Hematopoietic multipotent progenitor cell treated with erythropoietin and hydrocortisone succinate and interleukin-3 and kit ligand, for 4 days (in vitro differentiated cells): Measurements from ENCODE around the gene ADSL.
A peak's percentile ranks its signal among the peaks of the same experiment; 100 is the strongest.
"Not testable (repeated sequence)": the region's sequence is repeated elsewhere in the genome, so short reads cannot be mapped to it uniquely, and the experiment has no call there.

Source experiments
- DNase-seq: peaks from one replicate; pipeline ENCODE4 v3.0.0-alpha.2; 2015

ADSL gene

DNA sequence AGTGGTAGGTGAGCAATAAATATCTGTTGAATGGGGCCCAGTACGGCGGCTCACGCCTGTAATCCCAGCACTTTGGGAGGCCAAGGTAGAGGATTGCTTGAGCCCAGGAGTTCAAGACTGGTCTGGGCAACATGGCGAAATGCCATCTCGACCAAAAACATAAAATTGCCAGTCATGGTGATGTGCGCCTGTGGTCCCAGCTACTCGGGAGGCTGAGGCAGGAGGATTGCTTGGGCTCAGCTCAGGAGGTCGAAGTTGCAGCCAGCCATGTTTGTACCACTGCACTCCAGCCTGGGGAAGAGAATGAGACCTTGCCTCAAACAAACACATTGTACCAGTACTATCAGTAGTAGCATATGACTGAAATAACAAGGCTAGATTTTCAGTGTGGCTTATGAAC lies 28.3 kb downstream of the ADSL start:
- DNase-seq, result no peak

DNA sequence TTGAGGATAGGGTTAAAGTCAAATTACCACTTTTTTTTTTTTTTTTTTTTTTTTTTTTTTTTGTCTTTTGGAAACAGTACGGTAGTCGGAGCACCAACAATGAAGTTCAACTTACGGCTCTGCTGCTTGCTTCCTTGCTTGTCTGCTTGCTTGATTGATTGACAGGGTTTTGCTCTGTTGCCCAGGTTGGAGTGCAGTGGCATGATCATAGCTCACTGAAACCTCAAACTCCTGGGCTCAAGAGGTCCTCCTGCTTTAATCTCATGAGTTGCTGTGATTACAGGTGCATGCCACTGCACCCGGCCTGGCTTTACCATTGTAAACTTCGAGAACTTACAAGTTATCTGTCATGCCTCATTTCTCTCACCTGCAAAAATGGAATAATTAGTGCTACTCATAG lies 29.8 kb downstream of the ADSL start:
- no peak for DNase-seq

DNA sequence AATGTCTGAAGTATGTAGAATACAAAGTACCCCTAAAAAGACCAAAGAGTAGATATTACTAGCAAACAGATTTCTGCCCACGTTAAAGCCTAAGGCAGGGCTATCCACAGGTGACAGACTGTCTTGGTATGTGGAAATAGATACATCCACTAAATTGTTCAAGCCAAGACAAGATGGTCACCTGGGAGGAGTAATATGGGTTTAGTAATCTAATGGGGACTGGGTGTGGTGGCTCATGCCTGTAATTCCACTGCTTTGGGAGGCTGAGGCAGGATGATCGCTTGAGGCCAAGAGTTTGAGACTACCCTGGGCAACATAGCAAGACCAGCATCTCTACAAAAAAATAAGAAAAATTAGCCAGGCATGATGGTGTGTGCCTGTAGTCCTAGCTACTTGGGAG lies 31.6 kb downstream of the ADSL start:
- no peak for DNase-seq

DNA sequence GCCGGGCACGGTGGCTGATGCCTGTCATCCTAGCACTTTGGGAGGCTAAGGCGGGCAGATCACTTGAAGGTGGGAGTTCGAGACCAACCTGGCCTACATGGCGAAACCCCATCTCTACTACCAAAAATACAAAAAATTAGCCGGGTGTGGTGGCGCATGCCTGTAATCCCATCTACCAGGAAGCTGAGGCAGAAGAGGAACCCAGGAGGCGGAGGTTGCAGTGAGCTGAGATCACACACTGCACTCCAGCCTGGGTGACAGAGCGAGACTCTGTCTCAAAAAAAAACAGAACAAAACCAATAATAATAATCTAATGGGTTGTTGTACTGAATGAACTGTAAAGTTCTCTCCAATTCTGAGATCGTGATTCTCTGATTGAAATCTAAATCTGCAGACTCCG lies 32.1 kb downstream of the ADSL start:
- DNase-seq, result not testable (repeated sequence)

DNA sequence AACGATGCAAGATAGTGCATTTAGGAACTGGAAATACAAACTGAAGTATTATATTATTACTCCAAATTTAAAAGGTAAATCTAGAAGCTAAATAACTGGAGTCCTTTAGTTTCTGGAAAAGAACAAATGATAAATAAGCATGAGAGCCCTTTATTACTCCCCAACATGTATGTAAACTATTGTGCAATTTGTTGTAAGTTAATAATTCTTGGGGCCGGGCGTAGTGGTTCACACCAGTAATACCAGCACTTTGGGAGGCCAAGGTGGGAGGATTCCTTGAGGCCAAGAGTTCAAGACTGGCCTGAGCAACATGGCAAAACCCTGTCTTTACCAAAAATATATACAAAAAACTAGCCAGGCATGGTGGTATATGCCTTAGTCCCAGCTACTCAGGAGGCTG lies 35.2 kb downstream of the ADSL start:
- no peak for DNase-seq

DNA sequence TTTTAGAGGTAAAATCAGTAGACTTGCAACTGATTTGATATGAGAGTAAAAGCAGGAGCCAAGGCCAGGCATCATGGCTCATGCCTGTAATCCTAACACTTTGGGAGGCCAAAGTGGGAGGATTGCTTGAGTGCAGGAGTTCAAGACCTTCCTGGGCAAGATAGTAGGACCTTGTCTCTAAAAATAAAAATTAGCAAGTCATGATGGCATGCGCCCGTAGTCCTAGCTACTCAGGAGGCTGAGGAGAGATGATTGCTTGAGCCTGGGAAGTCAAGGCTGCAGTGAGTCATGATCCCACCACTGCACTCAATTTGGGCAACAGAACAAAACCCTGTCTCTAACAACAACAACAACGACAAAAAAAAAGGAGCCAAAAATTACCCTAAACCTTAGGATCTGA lies 37.6 kb downstream of the ADSL start:
- peak; percentile 32 for DNase-seq

DNA sequence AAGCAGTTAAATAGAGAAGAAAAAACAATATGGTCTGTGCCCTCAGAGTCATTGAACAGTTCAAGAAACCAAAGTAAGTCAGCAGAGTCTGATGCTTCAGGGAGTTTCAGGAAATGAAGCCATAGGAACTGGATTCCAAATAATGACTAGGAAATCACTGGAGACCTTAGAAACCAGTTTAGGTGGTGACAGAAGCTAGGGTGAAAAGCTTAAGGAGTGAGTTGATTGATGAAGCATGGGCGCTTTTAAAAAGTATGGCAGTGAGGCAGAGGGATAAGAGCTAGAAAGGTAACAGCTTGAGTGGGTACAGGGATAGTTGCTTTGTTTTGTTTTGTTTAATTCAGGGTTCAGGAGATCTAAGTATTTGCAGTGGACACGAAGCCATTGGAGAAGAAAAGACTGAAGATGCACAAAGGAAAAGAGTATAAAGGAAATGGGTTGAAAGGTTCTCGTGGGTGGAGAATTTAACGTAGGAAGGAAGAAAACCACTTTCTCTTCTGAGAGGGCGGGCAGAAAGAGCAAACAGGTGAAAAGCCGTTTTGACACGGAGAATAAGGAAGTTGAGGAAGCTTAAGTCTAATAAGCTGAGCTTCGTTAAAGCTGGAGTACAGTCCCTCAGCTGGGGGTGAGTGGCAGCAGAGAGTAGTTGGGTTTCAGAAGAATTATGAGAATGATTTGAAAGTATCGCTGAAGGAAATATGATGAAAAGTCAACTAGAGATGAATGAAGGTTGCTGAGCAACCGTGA lies 38.9 kb downstream of the ADSL start:
- DNase-seq, result peak; percentile 78

DNA sequence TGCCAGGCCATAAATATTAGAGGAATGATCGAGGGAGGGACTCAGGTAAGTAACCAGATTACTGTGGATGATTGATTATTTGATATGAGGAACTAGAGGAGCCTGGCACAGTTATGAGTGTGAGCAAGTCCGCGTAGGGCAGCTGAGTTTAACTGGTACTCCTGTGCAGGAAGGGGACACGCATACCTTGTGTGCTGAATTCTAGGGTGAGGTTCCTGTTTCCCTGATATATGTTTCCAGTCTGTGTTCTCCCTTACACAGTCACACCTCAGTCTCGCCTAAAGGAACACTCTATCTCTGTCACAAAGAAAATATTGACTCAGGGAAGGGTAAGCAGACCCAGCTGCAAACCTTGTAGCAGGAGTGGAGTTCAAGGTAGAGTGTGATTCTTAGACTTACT lies 41.4 kb downstream of the ADSL start:
- DNase-seq, result no peak

DNA sequence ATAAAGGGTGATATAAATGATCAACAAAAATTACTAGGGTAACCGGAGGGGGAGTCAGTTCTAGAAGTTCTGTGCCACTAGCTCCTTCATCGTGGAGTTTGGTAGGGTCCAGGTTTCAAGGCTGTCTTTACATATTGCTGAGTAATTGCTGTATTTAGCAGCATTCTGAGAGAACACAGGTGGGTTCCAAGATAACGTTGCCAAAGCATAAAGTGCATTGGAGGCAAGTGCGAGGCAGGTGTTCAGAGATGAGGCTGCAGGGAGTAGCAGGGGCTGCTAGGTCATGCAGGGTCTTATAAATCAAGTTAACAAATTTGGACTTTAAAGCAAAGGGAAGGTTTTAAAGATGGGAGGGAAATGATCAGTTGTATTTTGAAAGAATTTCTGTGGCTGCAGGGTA lies 41.9 kb downstream of the ADSL start:
- no peak for DNase-seq

DNA sequence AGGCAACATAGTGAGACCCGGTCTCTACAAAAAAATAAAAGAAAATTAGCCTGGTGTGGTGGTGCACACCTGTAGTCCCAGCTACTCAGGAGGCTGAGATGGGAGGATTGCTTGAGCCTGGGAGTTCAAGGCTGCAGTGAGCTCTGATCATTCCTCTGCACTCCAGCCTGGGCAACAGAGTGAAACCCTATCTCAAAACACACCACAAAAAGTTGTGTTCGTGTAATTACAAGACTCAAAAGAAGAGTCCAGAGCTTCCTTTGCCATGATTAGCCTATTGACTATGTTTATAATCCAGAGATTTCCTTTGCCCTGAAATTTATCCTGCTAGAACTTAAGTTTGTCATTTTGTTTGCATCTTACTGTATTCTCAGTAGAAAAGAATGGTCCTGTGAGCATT lies 45.1 kb downstream of the ADSL start:
- DNase-seq, result no peak

DNA sequence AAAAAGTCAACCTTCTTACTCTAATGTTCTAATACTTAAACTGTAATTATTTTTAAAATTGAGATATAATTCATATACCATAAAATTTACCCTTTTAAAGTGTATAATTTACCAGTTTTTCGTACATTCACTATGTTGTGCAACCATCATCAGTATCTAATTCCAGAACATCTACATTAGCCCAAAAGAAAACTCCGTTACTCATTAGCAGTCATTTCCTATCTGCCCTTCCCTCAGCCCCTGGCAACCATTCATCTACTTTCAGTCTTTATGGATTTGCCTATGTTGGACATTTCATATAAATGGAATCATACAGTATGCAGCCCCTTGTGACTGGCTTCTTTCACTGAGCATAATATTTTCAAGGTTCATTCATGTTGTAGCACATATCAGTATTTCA lies 46.3 kb downstream of the ADSL start:
- no peak for DNase-seq

DNA sequence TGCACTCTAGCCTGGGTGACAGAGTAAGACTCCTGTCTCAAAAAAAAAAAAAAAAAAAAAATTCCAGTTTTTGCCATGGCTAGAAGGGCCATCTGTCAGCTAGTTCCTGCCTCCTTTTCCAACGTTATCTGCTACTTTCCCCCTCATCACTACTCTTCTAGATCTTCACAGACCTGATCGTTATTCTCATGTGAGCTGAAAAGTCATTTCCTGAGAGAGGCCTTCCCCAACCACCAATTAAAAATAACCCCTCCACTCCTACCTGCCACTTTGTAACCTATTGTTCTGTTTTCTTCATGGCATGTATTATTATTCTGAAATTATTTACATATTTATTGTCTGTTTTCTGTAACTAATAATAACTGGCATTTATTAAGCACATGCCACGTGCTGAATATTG lies 48.3 kb downstream of the ADSL start:
- DNase-seq, result no peak

DNA sequence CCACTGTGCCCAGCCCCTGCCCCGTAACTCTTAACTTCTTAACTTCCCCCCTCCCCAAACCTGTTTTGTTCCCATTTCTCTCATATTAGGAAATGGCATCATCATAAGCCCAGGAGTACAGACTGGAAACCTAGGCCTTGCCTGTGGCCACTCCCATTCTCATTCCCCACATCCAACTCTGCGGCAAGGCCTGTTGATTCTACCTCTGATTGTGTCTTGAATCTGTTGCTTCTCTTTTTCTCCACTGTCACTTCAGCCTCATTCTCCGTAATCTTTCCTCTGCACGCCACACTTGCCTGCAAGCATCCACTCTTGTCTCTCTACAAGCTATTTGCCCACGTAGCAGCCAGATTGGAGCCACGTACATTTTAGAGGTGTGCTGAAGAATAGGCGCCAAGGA lies 49.3 kb downstream of the ADSL start:
- no peak for DNase-seq

DNA sequence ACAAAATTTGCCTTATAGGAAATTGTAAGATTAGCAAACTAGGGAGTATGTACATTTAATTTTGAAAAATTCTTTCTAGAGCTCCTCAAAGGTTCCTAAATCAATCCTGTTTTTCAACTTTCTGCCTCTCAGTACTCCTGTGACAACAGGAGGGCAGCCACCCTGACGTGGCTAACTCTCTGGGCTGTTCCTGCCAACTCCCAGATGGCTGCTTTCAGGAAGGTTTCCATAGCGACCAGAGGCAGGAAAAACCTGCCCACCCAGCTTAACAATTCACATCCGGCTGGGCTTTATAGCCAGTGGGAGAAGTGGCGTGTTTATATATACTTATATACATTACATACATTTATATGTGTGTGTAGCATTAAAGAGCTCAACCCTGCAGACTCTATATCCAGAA lies 50.6 kb downstream of the ADSL start:
- DNase-seq, result no peak

DNA sequence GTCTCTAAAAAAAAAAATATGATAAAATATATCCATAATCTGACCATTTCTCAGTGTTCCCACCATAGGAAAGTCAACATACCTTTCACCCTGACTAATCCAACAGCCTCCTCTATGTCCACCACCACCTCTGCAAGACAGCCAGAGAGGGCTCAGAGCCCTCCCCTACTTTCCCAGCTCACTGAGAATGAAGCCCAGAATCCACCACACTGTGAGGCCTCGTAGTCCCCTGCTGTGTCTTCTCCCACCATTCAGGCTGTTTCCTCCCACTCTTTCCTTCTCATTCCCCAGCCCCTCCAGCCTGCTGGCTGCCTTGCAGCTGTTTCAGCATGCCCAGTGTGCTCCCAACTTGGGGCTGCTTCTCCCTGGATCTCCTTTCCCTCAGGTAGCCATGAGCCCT lies 51.1 kb downstream of the ADSL start:
- DNase-seq, result no peak

DNA sequence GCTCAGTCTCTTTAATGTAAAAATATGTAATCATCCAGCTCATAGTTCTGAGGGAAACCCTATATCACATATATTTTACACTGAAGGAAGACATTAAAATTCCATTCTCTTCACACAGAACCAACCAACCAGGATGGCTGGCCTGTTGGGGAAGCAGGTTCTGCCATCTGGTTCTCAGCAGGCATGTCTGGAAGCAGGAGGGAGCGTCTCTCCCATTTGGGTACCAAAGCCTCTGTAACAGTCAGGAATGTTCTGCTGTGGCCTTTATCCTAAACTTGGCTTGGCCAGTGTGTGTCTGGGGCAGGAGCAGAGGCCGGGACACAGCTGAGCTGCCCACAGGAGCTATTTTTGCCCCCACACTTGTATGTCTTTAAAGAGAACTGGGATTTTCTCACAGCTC lies 53.3 kb downstream of the ADSL start:
- DNase-seq, result no peak

DNA sequence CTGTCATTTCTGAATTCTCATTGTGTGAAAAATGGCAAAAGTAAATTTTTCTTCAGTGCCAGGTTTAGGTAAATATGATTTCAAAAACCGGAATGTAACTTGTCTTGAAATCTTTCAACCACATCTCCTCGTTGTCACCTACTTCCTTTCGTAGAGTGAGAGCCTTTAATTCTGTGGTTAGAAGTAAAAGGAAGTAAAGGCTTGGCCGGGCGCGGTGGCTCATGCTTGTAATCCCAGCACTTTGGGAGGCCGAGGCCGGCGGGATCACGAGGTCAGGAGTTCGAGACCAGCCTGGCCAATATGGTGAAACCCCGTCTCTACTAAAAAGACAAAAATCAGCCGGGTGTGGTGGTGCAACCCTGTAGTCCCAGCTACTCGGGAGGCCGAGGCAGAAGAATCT lies 53.9 kb downstream of the ADSL start:
- DNase-seq, result peak; percentile 91

DNA sequence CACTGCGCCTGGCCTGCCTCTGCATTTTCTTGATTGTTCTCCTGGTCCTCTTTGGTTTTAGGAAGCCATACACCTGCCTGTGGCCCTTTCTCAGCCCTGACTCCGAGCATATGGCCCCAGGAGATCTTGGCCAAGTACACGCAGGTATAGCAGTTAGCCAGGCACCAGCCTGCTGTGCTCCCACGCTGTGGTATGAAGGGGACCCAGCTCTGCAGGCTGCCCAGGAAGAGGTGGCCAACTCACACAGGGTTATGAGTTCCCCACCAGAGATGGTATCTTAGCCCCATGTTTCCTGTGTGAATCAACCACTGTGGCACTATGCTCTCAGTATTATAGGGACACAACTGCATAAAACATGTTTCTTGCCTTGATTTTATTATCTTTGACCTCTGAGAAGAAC lies 55.2 kb downstream of the ADSL start:
- peak; percentile 78 for DNase-seq

DNA sequence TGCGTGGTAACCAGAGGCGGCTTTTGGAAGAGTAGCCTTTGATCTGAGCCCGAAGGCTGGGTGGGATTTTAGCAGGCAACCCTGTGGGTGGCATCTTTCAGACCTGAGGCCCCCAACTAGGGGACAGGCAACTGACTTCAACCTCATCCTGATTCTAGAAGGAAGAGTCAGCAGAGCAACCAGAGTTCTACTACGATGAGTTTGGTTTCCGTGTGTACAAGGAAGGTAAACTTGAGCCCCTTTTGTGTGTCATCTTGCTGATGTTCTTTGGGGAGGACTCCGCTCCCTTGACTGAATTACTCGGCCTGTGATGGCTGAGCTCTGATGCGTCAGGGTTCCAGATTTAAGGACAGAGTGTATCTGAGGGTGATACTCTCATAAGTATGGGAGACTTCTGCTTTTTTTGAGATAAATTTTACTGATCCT lies 55.7 kb downstream of the ADSL start:
- DNase-seq, result no peak

DNA sequence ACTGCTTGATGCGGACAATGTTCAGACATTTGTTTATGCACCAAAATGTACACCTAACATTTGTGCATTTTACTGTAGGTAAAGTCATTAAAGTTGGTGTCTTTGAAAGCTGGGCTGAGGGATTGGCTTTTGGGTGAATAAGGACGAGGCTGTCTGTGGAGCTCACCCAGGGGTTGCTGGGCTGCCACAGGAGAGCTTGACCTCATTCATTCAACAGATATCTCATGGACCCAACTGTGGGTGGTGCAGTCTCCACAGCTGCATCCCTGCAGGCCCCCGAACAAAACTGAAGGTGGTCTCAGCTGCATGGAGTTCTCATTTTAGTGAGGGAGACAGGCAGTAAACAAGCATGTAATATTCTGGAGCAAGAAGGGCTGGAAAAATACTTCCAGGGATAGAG lies 56.8 kb downstream of the ADSL start:
- DNase-seq, result no peak

DNA sequence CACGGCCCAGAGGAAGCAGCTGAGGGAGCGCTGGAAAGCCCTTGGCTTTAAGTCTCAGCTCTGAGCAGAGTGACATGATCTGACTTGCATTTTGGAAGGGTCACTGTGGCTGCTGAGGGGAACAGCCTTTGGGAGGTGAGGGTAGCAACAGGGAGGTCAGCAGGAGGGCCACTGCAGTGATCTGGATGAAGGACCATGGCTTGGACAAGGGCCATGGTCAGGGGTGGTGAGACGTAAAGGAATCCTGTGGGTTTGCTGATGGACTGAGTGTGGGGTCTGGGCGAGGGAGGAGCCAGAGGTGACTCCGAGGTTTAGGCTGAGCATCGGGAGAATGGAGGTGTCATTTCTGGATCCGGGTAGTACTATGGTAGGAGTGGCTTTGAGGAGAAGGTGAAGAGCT lies 57.4 kb downstream of the ADSL start:
- no peak for DNase-seq

DNA sequence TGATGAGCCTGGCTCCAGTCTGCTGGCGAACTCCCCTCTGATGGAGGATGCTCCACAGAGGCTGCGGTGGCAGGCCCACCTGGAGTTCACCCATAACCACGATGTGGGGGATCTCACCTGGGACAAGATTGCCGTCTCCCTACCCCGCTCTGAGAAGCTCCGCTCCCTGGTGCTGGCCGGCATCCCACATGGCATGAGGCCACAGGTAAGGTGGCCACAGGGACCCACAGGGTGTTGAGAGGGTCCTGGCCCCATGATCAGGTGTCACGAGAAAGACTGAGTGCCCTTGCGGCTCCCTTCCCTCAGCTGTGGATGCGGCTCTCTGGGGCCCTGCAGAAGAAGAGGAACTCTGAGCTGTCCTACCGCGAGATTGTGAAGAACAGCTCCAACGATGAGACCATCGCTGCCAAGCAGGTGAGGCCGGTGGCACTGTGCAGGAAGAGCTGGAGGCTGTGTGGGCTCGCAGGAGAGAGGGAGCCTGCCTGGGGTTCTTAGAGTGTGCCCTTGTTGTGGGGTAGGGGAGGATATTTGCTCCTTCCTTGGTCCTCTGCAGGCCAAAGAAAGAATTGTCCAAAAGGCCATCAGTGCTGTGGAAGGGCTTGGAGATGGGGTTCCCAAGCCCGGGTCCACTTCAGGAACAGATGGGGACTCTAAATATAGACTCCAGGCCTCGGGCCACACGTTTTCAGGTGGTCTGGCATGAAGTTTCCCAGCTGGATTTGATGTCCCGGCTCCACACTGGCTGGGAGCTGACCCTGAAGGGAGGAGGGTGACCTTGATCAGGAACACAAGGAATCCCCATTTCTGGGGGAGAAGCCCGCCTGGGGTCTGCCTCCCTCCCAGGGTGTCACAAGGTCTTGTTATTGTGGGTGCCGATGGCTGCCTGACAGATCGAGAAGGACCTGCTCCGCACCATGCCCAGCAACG lies 58.2 kb downstream of the ADSL start:
- DNase-seq, result no peak

DNA sequence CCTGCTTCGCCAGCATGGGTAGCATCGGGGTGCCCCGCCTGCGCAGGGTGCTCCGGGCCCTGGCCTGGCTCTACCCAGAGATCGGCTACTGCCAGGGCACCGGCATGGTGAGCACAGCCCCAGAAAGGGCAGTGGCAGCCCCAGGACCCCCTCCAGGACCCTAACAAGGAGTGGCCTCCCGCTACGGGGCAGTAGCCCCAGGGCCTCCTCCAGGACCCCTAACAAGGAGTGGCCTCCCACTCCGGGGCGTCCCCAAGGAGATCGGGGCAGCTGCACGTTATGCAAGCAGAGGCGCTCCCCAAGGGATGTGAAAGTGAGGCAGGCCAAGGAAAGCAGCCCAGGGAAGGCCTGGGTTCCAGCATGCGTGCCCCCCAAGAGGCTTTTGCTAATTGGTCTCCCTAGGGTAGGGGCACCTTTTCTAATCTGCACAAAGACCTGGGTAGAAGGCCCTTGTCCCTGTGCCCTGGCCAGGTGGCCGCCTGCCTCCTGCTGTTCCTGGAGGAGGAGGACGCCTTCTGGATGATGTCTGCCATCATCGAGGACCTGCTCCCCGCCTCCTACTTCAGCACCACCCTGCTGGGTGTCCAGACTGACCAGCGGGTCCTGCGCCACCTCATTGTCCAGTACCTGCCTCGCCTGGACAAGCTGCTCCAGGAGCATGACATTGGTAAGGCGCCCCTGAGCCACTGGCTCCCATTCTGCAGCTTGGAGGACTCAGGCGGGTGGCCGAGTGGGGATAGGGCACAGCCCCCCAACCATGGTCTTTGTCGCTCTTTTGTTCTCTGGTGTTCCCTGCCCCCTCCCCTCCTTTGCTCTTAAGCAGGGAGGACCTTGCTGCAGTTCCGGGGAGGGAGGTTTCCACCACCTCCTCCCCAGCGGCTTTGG lies 59.1 kb downstream of the ADSL start:
- DNase-seq, result no peak
